ENCODE data around the gene SLC44A3.
"Not testable (repeated sequence)": the region's sequence is repeated elsewhere in the genome, so short reads cannot be mapped to it uniquely, and the experiment has no call there.

SLC44A3 gene

DNA sequence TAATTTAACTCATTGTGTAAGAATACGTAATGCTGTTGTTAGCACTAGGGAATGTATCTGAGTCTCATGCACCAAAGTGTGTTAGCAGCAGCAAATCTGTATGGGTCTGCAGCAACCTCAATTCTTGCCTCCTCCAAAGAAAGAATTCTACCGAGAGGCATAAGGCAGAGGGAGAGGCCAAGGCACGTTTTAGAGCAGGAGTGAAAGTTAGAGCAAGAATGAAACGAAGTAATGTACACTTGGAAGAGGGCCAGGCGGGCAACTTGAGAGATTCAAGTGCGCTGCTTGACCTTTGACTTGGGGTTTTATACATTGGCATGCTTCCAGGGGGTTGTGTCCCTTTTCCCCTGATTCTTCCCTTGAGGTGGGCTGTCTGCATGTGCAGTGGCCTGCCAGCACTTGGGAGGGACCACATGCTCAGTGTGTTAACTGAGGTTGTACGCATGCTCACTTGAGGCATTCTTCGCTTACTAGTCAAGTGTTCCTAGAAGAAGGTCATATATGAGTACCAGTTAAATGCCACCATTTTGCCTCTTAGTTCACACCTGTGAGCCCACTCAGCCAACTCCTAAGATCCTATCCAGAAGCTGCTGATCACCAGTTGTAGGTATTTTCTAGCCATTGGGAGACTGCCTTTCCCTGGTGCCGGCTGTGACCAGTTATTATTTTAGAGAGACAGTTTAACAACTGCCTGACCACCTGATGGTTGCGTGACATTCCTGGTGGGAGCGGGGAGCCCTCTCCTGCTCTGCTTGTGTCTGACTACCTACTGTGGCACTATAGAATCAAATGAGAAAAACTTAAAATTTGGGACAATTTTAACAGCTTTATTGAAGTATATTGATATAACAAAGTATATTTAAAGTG is 109.4 kb downstream of the SLC44A3 start:
- DNase-seq (ENCODE audit: low read depth in 1 of 2, low spot score in 1 of 2), result no peak

DNA sequence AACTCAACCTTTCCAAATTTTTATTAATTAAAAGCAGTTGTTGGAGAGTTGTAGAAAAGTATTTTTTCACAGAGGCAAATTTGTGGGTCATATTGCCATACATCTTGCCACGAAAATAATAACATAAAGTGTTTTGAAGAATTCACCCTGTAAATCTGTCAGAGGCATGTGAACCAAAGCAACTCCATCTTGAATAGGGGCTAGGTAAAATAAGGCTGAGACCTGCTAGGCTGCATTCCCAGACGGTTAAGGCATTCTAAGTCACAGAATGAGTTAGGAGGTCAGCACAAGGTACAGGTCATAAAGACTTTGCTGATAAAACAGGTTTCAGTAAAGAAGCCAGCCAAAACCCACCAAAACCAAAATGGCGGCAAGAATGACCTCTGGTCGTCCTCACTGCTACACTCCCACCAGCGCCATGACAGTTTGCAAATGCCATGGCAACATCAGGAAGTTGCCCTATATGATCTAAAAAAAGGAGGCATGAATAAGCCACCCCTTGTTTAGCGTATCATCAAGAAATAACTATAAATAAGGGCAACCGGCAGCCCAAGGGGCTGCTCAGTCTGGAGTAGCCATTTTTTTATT is 111.2 kb downstream of the SLC44A3 start:
- no peak for DNase-seq (ENCODE audit: low read depth in 1 of 2, low spot score in 1 of 2)

DNA sequence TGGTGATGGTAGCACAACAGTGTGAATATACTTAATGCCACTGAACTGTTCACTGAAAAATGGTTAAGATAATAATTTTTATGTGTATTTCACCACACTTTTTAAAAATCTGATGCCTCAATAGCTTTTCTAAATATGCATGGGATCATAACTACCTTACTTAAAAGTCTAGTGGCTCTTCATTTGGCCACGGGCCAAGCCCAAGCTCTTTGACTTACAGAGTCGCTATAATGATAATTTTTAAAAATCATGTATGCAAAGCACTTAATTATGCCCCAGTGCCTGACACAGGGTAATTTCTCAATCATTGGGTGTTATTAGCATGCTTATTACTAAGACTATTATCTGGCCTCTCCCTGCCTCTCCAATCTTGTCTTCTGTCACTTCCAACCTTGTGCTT is 114.4 kb downstream of the SLC44A3 start:
- DNase-seq (ENCODE audit: low read depth in 1 of 2, low spot score in 1 of 2), result no peak

- no peak for DNase-seq (ENCODE audit: low read depth in 1 of 2, low spot score in 1 of 2)
Measured at GRCh38 chr1:94935034-94935433, 114.9 kb downstream of the SLC44A3 start.

- no peak for DNase-seq (ENCODE audit: low read depth in 1 of 2, low spot score in 1 of 2)
Measured at GRCh38 chr1:94935476-94935875, 115.3 kb downstream of the SLC44A3 start.

GRCh38 chr1:94936861-94937620 is 116.9 kb downstream of the SLC44A3 start:
- no peak for DNase-seq (ENCODE audit: low read depth in 1 of 2, low spot score in 1 of 2)

GRCh38 chr1:94937820-94938219 is 117.7 kb downstream of the SLC44A3 start:
- DNase-seq (ENCODE audit: low read depth in 1 of 2, low spot score in 1 of 2), result no peak

GRCh38 chr1:94940738-94941137 is 120.6 kb downstream of the SLC44A3 start:
- DNase-seq (ENCODE audit: low read depth in 1 of 2, low spot score in 1 of 2), result no peak

DNA sequence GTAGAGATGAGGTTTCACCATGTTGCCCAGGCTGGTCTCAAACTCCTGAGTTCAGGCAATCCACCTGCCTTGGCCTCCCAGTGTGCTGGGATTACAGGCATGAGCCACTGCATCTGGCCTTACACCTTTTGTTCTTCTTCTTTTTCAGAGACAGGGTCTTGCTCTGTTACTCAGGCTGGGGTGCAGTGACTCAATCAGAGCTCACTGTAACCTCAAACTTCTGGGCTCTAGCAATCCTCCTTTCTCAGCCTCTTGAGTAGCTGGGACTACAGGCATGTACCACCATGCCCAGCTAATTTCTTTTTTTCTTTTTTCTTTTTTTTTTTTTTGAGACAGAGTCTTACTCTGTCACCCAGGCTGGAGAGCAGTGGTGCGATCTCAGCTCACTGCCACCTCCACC is 121.3 kb downstream of the SLC44A3 start:
- not testable (repeated sequence) for DNase-seq (ENCODE audit: low read depth in 1 of 2, low spot score in 1 of 2)

- no peak for DNase-seq (ENCODE audit: low read depth in 1 of 2, low spot score in 1 of 2)
Measured at GRCh38 chr1:94942171-94943128, 122.3 kb downstream of the SLC44A3 start.

Measured in activated T-helper 1 cell treated with anti-CD3 and anti-CD28 coated beads, Interleukin-2, amount 50 U/mL, for 16 hours (primary cell).